Suppressor macrophage treated with lipopolysaccharide for 1 hour (primary cell): ENCODE results near the gene ATP2B2.

Experiments used
- DNase-seq, 3 donors: peaks; one replicate each; pipeline ENCODE4 v3.0.0-alpha.2; 2020 to 2022

Gene ATP2B2

GRCh38 chr3:10379161-10379560 lies 126.2 kb downstream of the ATP2B2 start:
- no peak for DNase-seq

DNA sequence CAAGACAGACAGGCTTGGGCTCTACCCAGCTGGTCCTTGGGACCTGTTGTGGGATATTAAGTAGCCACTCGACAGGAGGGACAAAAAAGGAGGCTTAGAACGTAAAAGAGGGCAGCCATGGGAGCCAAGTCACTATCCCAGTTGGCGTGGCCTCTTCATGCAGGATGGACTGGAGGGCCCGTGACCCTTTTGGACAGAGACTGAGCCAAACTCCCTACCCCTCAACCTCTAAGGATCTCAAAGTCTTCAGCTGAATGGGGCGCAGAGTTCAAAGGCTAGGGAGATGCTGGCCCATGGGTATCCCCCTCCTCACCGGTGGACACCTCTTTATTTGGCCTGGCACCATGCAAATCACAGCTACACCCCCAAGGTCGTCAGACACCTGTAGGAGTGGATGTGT lies 126.6 kb downstream of the ATP2B2 start:
- DNase-seq: no peak

GRCh38 chr3:10378246-10378645 lies 127.1 kb downstream of the ATP2B2 start:
- no peak for DNase-seq

DNA sequence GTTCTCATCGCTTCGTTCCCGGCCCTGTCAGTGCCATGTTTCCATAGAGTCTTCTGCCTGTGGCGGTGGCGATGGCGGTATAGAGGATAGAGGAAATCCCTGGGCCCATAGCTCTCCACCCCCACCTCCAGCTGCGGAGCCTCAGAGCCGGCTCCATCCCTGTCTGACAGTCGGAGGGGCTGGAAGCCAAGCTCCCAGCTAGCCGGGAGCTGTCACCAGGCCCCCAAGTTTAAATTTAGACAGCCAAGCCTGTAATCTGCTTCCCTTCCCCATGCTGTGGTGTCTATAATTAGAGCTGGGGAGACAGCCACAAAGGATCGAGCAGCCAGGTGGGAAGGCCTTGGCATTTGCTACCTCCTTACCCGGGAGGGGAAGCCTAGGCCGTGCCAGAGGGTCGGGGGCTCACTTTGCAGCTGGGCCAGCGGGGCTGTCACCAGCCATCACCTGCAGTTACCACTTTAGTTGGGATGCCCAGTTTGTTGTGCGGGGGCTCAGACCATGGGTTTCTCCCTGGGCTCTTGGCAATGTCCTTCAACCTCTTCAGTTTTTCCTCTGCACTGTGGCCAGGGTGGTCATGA lies 128.1 kb downstream of the ATP2B2 start:
- DNase-seq: no peak

DNA sequence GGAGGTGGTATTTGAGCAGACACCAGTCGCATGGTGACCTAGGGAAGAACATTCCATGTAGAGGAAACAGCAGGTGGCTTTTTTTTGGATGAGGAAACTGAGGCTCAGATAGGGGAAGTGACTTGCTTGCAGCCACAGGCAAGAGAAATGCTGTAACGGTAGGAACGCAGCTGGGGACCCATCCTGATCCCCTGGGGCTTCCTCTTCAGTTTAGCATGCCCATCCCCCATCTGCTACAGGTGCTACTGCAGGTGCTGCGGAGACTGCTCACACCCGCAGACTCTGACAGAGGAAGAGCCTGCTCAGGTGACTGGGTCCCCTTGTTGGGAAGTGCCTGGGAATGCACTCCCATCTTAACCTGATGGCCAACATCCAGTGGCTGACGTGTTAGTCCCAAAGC lies 129.0 kb downstream of the ATP2B2 start:
- DNase-seq: no peak

DNA sequence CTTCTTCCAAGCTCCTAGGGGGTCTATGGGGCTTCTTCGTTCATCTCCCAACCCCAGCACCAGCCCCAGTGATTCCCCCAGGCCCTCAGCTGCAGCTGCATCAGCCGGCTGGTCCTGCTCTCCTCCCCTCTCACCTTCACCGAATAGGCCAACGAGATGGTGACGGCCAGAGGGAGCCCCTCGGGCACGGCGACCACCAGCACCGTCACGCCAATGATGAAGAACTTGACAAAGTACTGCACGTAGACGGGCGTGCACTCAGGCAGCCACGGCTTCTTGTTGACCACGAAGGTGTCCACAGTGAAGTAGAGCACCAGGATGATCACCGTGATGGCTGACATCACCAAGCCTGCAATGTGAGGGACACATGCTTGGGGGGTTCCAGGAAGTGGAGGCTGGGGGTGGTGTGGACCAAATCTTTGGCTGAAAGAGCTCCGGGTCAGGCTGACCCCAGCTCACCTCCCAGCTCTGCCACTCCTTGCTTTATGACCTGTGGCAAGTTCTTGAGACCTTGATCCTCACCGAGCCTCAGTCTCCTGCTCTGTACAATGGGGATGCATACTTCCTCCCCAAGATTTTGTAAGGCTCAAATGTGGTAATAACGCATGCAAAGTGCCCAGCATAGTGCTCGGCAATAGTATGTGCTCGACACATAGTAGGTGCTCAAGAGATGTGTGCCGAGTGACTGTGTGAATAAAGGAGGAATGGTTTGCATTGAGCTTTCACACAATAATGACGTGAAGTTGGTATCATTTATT lies 129.9 kb downstream of the ATP2B2 start:
- DNase-seq: no peak

GRCh38 chr3:10374311-10374710 lies 131.1 kb downstream of the ATP2B2 start:
- no peak for DNase-seq

DNA sequence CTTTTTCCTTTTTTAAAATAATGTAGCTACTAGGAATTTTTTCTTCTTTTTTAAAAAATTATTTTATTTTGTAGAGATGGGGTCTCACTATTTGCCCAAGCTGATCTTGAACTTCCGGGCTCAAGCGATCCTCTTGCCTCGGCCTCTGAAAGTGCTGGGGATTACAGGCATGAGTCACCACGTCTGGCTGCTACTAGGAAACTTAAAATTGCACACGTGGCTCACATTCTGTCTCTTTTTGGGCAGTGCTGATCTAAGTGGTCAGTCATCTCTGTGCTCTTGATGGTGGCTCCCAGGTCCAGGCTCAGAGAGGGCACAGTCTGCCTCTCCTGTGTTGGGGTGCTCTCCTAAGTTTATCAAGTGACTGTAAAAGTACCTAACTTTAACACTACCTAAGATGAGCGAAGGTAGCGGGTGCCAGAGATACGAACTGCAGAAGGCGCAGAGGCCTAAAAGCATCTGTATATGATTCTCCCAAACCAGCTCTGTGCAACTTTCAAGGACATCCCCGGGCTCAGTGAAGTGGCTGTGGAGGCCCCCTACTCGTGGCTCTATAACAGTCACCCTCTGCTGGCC lies 131.6 kb downstream of the ATP2B2 start:
- peak; percentile 18 to 41 (median 28) for DNase-seq

- no peak for DNase-seq
Observed at GRCh38 chr3:10371789-10372188, 133.6 kb downstream of the ATP2B2 start.

DNA sequence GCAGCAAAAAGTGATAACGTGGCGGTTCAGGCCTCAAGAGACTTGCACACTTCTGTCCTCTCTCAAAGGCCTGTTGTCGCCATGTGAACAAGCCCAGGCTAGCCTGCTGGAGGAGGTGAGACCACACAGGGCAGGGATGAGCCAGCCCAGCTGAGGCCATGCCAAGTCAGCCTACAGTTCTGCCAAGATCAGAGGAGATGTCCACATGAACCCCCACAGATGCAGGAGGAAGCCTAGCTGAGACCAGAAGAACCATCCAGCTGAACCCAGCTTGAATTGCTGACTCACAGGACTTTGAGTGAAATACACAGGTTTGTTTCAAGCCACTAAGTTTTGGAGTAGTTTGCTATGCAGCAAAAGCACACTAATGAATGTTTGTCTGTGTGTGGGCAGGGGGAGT lies 134.2 kb downstream of the ATP2B2 start:
- DNase-seq: no peak

DNA sequence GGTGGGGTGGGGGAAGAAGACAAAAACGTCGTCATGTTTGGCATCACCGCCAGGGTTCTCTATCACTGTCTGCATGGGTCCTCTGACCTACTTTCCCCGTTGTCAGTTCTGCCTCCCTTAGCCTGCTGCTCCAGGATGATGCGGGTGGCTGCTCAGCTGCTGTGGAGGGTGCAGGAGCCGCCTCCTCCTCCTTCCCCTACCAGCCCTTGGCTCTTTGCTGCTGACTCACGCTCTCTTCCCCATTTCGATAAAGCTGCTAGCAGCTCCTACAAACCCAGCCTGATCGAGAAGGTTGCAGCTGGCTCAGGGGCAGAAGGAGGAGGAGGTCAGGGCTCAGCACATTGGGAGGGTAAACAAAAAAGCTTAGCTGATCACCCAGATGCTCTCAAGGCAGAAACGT lies 135.0 kb downstream of the ATP2B2 start:
- DNase-seq: peak; percentile 80 to 85 (median 84)

DNA sequence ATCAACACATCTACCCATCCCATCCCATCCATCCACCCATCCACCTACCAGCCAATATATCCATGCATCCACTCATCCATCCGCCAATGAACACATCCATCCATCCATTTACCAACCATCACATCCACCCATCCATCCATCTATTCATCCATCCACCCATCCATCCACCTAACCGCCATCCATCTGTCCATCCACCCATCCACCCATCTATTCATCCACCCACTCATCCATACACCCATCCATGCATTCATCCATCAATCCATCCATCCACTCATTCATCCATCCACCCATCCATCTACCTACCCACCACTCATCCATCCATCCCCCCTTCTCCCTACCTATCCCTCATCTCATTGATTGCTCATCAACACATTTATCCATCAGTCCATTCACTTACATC lies 136.9 kb downstream of the ATP2B2 start:
- no peak for DNase-seq

DNA sequence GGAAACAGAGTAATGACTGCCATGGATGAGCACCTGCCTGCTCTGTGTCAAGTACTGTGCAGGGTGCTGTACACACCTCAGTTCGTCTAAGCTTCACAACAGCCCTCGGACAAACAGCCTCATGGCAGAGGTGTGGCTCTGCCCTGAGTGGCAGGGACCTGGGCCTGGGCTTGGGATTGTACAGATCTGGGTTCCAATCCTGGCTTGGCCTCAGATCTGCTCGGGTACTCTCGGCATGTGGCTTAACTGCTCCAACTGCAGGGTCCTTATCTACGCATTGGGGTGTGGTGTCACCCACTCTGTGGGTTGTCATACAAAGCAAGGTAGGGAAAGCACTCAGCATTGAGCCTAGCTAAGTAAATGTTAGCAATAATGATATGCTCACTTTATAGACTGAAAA lies 137.9 kb downstream of the ATP2B2 start:
- no peak for DNase-seq

- DNase-seq: peak; percentile 56 to 74 (median 67)
Observed at GRCh38 chr3:10366651-10367101, 138.7 kb downstream of the ATP2B2 start.

- peak; percentile 51 to 60 (median 58) for DNase-seq
Observed at GRCh38 chr3:10365791-10366190, 139.6 kb downstream of the ATP2B2 start.

DNA sequence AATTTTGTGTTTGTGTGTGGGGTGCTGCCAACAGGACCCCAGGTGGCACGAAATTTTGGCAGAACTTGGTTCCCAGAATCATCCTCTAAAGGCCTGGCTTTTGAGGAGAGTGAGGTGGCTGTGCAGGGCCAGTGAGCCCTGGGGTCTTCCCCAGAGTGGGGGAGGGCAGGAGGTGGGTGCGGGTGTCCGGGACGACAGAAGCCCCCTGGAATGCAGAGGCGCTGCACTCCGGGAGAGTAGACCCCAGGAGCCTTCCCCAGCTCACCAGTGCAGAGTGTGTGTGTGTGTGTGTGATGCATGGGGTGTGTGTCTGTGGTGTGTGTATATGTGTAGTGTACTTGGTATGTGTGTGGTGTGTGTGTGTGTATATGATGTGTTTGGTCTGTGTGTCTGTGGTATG lies 140.1 kb downstream of the ATP2B2 start:
- no peak for DNase-seq

DNA sequence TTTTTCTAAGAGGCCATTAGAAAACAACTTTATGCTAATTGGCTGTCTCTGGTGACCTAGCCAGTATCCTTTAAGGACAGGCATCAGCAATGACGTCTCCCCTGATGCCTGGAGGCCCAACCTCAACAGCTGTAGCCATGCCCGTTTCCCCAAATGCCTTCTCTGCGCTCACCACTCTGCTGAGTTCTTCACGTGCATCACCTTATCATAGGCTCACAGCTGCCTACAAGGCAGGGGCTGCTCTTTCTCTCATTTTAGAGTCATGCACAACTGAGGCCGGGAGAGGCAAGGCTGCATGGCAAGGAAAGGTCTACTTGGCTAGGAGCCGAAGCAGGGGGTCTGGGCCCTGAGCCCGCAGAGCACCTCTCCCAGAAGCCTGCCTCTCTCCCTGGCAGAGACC lies 140.6 kb downstream of the ATP2B2 start:
- DNase-seq: no peak

DNA sequence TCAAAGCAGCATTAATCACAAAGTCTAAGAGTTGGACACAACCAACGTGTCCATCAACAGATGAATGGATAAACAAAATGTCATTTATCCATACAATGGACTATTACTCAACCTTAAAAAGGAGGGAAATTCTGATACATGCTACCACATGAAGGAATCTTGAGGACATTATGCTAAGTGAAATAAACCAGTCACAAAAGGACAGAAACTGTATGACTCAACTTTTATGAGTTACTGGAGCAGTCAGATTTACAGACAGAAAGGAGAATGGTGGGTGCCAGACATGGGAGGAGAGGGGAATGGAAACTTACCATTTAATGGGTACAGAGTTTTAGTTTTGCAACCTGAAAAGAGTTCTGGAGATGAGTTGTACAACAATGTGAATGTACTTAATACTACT lies 141.5 kb downstream of the ATP2B2 start:
- peak in 2 of 3 donors; percentile 37 to 53 for DNase-seq

GRCh38 chr3:10361375-10361774 lies 144.0 kb downstream of the ATP2B2 start:
- no peak for DNase-seq

- no peak for DNase-seq
Observed at GRCh38 chr3:10360478-10360877, 144.9 kb downstream of the ATP2B2 start.

- DNase-seq: no peak
Observed at GRCh38 chr3:10359761-10360161, 145.6 kb downstream of the ATP2B2 start.

GRCh38 chr3:10358309-10358980 lies 146.9 kb downstream of the ATP2B2 start:
- no peak for DNase-seq

- peak; percentile 78 to 86 (median 82) for DNase-seq
Observed at GRCh38 chr3:10357592-10358308, 147.6 kb downstream of the ATP2B2 start.
